ENCODE results near the gene ATP1B1.

- TF ChIP-seq CTCF (IDR thresholded peaks at IDR 0.05) (no peak), POLR2A (IDR thresholded peaks at IDR 0.05) (no peak), EP300 (IDR thresholded peaks at IDR 0.05) (no peak)
These were observed 5.8 kb upstream of the ATP1B1 start for GRCh38 chr1:169100651-169101088.
